Right renal pelvis (tissue), 4 donors: ENCODE results near the gene PUSL1. TPM values are rescaled to one million over a fixed set of nuclear protein-coding genes. Genes with fewer than 3 reads are reported as not detected.
A peak's percentile ranks its signal among the peaks of the same experiment; 100 is the strongest.

ENCODE experiments used
- DNase-seq, 4 donors: peaks; one replicate each; pipeline ENCODE4 v3.0.0-alpha.2; 2013; ENCODE audit warnings: low read depth in 4 of 4, low spot score in 3 of 4, missing footprints in 1 of 4
- polyA plus RNA-seq, 4 donors: library from polyadenylated mRNA; unstranded; fragments of 120-200 nt; gene quantifications; one replicate each; pipeline ENCODE4 v1.2.1, GENCODE V29; 2013; ENCODE audit not compliant: insufficient read length in 4 of 4

Gene PUSL1
- polyA plus RNA-seq, 4 donors, result 6.5 to 12.2 (median 7.2) TPM

- no peak for DNase-seq
Measured at GRCh38 chr1:1321477-1321876, 13.1 kb downstream of the PUSL1 start.

GRCh38 chr1:1322418-1322817 is 14.0 kb downstream of the PUSL1 start:
- no peak for DNase-seq

DNA sequence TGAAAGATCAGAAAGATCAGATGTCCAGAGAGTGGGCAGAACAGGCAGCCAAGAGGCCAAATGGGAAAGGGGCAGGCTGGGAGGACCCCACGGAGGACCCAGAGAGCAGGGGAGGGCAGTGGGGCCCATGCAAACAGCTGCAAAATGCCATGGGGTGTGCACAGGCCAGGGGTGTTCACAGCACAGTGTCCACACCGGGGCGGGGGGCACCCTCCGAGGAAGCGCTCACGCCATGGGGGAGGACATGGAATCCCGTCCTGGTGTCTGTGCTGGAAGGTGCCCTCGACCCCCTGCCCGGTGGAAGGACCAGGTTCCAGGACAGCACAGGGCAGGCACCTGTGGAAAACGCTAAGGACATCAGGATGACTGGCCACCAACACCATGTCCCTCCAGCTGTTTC is 14.6 kb downstream of the PUSL1 start:
- no peak for DNase-seq

DNA sequence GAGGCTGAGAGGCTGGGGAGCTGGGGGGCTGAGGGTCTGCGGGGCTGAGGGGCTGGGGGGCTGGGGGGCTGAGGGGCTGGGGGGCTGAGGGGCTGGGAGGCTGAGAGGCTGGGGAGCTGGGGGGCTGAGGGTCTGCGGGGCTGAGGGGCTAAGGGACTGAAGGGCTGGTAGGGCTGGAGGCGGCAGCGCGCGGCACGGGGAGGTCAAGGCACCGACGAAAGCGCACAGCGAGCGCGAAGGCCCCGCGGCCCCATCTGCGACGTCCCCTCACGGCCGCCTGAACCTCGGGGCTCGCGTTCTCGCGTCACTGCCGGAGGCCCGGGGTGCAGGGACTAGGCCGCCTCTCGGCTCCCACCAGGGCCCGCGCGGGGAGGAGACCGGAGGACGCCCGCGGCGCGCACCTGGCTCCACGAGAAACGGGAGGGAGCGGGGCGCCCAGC is 15.7 kb downstream of the PUSL1 start:
- no peak for DNase-seq

DNA sequence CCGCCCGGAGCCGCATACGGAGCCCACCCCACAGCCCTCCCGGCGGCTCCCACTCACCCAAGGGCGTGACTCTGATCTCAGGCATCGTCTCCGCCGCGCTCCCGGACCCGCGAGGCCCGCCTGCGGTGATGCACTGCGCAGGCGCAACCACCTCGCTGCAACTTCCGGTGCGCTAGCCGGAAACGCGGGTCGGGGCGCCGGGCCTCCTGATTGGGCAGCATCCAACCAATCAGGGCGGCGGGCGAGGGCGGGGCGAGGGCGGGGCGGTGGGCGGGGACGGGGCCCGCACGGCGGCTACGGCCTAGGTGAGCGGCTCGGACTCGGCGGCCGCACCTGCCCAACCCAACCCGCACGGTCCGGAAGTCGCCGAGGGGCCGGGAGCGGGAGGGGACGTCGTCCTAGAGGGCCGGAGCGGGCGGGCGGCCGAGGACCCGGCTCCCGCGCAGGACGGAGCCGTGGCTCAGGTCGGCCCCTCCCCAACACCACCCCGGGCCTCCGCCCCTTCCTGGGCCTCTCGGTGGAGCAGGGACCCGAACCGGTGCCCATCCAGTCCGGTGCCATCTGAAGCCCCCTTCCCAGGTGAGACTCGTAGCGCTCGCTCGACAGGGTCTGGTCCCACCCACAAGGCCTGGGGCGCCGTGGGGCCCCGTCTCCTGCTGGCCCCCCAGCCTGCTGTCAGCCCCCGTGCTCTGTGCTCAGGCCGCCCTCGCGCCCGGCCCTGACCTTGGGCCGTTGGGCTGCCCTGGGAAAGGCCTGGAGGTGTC is 16.3 kb downstream of the PUSL1 start, which contains the start of the genes CPTP and INTS11:
Gene CPTP (plus strand): TSS at position 279 of the 764 bp plus-strand sequence. CDS start 2,109 bp downstream, outside the sequence.
Gene INTS11 (minus strand): TSS at position 137 of the 764 bp plus-strand sequence. CDS start 52 bp downstream, at position 85.
- DNase-seq, result peak; percentile 77 to 86 (median 80)

DNA sequence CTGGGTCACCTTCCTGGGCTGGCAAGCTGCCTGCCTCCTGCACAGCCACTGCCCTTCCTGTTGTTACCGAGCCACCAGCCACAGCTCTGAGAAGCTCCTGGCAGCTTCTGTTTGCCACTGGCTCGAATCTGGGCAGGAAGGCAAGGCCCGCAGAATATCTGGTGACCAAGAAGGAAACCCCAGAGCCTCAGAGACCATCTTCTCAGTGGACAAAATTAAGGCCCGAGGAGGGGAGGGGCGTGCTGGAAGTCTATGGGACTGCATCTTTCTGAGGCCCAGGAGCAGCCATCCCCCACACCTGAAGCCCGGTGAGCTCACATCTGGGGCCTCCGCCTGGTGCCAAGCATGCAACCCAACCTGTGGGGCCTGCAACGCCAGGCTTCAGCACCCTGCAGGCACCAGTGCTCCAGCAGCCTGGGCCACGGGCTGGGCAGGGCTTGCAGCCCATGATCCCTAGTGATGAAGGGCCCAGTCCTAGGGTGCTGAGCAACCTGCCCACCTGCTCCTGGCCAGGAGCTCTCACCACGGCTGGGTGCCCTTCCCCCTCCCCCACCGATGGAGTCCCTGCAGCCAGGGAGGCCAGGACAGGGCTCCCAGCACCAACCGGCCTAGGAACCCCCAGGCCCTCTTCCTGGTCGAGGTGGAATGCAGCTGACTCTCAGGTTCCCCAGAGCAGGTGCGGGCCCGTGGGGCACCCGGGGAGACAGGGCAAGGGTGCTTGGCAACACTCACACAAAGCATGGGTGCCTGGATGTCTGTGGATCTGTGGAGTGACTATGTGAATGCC is 17.1 kb downstream of the PUSL1 start:
- no peak for DNase-seq

DNA sequence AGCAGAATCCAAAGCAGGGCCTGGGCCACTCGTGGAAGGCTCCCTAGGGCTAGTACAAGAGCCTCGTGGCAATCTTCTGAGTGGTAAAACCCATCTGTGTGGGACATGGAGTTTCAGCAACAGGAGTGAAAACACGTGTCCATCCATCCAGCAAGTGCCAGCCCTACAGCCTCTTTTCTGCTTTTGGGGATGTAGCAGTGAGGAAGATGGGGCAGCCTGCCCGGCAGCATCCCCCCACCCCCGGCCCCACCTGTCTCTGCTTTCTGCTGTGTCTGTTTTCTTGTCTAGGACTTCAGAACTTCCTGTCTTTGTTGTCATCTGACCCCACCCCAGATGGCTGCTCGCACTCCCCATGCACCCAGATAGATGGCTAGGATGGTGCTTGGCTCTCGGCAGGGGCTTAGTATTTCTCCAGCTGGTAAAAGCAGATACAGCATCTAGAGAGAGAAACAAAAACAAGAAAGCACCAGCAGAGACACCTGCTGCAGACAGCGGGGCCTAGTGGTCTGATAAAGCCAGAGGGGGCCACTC is 17.7 kb downstream of the PUSL1 start:
- no peak for DNase-seq

GRCh38 chr1:1327291-1327690 is 18.9 kb downstream of the PUSL1 start:
- DNase-seq, result no peak

GRCh38 chr1:1328254-1328653 is 19.9 kb downstream of the PUSL1 start:
- DNase-seq, result no peak

DNA sequence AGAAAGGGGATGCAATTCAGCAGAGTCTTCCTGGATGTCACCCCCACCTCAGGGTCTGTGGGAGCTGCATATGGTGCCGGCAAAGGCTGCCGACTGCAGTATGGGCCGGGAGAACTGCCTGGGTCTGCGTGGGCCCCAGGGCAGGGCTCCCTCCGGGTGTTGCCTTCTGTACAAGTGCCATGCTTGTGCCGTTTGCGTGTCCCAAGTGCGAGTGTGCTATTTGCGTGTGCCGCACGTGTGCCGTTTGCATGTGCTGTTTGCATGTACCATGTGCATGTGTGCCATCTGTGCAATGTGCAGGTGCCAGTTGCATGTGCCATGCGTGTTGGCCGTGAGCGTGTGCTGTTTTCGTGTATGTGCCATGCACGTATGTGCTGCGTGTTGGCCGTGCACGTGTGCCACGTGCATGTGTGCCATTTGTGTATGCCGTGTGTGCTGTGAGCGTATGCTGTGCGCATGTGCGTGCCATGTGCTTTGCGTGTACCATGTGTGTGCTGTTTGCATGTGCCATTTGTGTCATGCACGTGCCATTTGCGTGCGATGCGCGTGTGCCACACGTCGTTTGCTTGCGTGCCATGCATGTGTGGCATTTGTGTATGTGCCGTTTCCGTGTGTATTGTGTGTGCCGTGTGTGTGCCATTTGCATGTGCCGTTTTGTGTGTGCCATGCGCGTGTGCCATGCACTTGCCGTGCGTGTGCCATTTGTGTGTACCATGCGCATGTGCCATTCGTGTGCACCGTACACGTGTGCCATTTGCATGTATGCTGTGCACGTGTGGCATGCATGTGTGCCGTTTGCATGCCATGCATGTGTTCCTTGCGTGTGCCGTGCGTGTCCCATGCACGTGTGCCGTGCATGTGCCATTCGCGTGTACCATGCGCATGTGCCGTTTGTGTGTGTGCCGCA is 21.2 kb downstream of the PUSL1 start:
- DNase-seq, result no peak

DNA sequence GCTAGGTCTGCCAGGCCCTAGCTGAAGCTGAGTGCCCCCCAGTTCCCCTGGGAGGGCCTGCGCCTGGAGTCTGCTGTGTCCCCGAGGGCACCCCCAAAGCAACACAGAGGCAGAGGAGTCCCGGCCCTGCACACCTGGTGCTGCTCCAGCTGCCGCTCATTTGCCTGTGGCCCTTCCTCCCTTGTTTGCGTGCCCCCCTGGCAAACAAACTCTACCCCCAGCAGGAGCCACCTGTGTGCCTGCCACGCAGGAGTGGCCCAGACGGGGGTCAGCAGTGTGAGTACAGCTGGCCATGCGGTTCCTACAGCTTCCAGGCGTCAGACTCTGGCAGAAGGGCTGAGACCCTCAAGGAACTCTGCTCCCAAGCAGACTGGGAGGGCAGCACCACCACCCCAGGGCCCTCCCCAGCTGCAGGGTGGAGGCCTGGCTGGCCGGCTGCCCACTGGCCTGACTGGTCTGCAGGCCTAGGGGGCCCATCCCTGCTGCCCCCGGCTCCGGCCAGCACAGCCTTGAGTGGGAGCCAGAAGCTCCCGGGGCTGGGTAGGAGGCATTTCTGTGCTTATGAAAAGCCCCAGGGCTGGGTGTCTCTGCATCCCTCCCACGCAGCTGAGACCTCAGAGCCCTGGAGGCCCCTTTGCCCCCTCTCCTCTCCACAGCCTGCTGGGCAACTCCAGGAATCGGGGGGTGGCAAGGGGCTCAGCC is 22.1 kb downstream of the PUSL1 start:
- DNase-seq, result no peak

DNA sequence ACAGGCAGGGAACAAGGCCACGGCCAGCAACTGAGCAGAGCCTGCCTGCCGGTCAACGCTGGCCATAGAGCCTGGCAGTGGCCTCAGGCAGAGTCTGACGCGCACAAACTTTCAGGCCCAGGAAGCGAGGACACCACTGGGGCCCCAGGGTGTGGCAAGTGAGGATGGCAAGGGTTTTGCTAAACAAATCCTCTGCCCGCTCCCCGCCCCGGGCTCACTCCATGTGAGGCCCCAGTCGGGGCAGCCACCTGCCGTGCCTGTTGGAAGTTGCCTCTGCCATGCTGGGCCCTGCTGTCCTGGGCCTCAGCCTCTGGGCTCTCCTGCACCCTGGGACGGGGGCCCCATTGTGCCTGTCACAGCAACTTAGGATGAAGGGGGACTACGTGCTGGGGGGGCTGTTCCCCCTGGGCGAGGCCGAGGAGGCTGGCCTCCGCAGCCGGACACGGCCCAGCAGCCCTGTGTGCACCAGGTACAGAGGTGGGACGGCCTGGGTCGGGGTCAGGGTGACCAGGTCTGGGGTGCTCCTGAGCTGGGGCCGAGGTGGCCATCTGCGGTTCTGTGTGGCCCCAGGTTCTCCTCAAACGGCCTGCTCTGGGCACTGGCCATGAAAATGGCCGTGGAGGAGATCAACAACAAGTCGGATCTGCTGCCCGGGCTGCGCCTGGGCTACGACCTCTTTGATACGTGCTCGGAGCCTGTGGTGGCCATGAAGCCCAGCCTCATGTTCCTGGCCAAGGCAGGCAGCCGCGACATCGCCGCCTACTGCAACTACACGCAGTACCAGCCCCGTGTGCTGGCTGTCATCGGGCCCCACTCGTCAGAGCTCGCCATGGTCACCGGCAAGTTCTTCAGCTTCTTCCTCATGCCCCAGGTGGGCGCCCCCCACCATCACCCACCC is 22.9 kb downstream of the PUSL1 start, which contains the start of gene TAS1R3:
Gene TAS1R3 (plus strand): TSS at position 213 of the 898 bp plus-strand sequence. CDS start 66 bp downstream, at position 279.
- no peak for DNase-seq

- DNase-seq, result no peak
Measured at GRCh38 chr1:1332031-1332755, 23.8 kb downstream of the PUSL1 start.

- DNase-seq, result no peak
Measured at GRCh38 chr1:1332774-1333480, 24.5 kb downstream of the PUSL1 start.

DNA sequence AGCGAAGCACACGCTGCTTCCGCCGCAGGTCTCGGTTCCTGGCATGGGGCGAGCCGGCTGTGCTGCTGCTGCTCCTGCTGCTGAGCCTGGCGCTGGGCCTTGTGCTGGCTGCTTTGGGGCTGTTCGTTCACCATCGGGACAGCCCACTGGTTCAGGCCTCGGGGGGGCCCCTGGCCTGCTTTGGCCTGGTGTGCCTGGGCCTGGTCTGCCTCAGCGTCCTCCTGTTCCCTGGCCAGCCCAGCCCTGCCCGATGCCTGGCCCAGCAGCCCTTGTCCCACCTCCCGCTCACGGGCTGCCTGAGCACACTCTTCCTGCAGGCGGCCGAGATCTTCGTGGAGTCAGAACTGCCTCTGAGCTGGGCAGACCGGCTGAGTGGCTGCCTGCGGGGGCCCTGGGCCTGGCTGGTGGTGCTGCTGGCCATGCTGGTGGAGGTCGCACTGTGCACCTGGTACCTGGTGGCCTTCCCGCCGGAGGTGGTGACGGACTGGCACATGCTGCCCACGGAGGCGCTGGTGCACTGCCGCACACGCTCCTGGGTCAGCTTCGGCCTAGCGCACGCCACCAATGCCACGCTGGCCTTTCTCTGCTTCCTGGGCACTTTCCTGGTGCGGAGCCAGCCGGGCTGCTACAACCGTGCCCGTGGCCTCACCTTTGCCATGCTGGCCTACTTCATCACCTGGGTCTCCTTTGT is 25.3 kb downstream of the PUSL1 start:
- no peak for DNase-seq

- DNase-seq, result no peak
Measured at GRCh38 chr1:1334835-1335234, 26.4 kb downstream of the PUSL1 start.

- no peak for DNase-seq
Measured at GRCh38 chr1:1335283-1335682, 26.9 kb downstream of the PUSL1 start.
